A549 (cell line): ENCODE measurements around the gene LGI2.

ENCODE experiments used
- CBX8 ChIP-seq: fragments of 200-600 bp; sonication (generic); IDR thresholded peaks from 2 replicates; pipeline ENCODE4 v1.6.1; 2016
- EHMT2 ChIP-seq: fragments of 200-600 bp; sonication (generic); IDR thresholded peaks from 2 replicates; pipeline ENCODE4 v1.6.1; 2016; ENCODE audit warnings: antibody characterized with exemption, low read depth, mild to moderate bottlenecking, moderate library complexity
- JUNB ChIP-seq: fragments of >200 bp; sonication (Bioruptor Twin); formaldehyde crosslinking; IDR thresholded peaks from 2 replicates; pipeline ENCODE4 v1.6.1; 2016
- KDM1A ChIP-seq: fragments of 200-600 bp; sonication (generic); IDR thresholded peaks from 2 replicates; pipeline ENCODE4 v1.6.1; 2016; ENCODE audit warnings: low read depth, mild to moderate bottlenecking
- MAZ ChIP-seq: fragments of 150-350 bp; IDR thresholded peaks from 2 replicates; pipeline ENCODE4 v1.6.1; 2014; ENCODE audit warnings: antibody characterized with exemption, low read depth, low read length, borderline replicate concordance
- POLR2A ChIP-seq: IDR thresholded peaks from 2 replicates; pipeline ENCODE4 v1.6.1; 2012; ENCODE audit warnings: mild to moderate bottlenecking, low read length
- TF ChIP-seq, protein P1 (sequence below): fragments of >200 bp; sonication (Bioruptor Twin); formaldehyde crosslinking; IDR thresholded peaks from 3 replicates; pipeline ENCODE4 v1.5.1; 2016
- TF ChIP-seq, protein P2 (sequence below): fragments of 250-450 bp; sonication (Bioruptor Pico); IDR thresholded peaks from 2 replicates; pipeline ENCODE4 v1.5.0; 2021; ENCODE audit warnings: mild to moderate bottlenecking, moderate library complexity, borderline replicate concordance
- TF ChIP-seq, protein P3 (sequence below): fragments of 200-600 bp; sonication (generic); IDR thresholded peaks from 2 replicates; pipeline ENCODE4 v1.6.1; 2016; ENCODE audit warnings: antibody characterized with exemption, mild to moderate bottlenecking, moderate library complexity
- TF ChIP-seq, protein P4 (sequence below): fragments of 450-650 bp; IDR thresholded peaks from 2 replicates; pipeline ENCODE4 v1.6.1; 2014; ENCODE audit warnings: antibody characterized with exemption

DNA sequence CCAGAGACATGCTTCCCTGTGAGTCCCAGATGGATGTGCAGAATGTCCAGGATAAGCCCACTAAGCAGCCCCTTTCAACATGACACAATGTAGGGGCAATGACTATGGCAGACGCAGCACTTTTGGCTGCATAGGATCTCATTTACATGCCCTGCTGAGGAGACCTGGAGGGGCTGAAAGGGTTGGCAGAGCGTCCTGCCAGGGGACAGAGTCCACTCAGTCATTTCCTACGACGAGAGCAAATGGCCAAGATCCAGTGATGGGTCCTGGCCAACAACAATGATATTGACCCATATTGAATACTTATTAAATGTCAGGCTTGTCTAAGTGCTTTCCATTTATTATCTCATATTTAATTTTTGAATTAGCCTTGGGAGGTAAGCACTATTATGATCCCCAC is 41.4 kb downstream of the LGI2 start:
- TF ChIP-seq POLR2A, result no peak
- TF ChIP-seq, protein P1, sequence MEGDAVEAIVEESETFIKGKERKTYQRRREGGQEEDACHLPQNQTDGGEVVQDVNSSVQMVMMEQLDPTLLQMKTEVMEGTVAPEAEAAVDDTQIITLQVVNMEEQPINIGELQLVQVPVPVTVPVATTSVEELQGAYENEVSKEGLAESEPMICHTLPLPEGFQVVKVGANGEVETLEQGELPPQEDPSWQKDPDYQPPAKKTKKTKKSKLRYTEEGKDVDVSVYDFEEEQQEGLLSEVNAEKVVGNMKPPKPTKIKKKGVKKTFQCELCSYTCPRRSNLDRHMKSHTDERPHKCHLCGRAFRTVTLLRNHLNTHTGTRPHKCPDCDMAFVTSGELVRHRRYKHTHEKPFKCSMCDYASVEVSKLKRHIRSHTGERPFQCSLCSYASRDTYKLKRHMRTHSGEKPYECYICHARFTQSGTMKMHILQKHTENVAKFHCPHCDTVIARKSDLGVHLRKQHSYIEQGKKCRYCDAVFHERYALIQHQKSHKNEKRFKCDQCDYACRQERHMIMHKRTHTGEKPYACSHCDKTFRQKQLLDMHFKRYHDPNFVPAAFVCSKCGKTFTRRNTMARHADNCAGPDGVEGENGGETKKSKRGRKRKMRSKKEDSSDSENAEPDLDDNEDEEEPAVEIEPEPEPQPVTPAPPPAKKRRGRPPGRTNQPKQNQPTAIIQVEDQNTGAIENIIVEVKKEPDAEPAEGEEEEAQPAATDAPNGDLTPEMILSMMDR, result no peak
- TF ChIP-seq, protein P2, sequence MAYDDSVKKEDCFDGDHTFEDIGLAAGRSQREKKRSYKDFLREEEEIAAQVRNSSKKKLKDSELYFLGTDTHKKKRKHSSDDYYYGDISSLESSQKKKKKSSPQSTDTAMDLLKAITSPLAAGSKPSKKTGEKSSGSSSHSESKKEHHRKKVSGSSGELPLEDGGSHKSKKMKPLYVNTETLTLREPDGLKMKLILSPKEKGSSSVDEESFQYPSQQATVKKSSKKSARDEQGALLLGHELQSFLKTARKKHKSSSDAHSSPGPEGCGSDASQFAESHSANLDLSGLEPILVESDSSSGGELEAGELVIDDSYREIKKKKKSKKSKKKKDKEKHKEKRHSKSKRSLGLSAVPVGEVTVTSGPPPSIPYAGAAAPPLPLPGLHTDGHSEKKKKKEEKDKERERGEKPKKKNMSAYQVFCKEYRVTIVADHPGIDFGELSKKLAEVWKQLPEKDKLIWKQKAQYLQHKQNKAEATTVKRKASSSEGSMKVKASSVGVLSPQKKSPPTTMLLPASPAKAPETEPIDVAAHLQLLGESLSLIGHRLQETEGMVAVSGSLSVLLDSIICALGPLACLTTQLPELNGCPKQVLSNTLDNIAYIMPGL, result no peak
- TF ChIP-seq CBX8, result no peak
- no peak for TF ChIP-seq EHMT2
- TF ChIP-seq, protein P3, sequence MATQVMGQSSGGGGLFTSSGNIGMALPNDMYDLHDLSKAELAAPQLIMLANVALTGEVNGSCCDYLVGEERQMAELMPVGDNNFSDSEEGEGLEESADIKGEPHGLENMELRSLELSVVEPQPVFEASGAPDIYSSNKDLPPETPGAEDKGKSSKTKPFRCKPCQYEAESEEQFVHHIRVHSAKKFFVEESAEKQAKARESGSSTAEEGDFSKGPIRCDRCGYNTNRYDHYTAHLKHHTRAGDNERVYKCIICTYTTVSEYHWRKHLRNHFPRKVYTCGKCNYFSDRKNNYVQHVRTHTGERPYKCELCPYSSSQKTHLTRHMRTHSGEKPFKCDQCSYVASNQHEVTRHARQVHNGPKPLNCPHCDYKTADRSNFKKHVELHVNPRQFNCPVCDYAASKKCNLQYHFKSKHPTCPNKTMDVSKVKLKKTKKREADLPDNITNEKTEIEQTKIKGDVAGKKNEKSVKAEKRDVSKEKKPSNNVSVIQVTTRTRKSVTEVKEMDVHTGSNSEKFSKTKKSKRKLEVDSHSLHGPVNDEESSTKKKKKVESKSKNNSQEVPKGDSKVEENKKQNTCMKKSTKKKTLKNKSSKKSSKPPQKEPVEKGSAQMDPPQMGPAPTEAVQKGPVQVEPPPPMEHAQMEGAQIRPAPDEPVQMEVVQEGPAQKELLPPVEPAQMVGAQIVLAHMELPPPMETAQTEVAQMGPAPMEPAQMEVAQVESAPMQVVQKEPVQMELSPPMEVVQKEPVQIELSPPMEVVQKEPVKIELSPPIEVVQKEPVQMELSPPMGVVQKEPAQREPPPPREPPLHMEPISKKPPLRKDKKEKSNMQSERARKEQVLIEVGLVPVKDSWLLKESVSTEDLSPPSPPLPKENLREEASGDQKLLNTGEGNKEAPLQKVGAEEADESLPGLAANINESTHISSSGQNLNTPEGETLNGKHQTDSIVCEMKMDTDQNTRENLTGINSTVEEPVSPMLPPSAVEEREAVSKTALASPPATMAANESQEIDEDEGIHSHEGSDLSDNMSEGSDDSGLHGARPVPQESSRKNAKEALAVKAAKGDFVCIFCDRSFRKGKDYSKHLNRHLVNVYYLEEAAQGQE, result no peak
- TF ChIP-seq MAZ, result no peak
- TF ChIP-seq JUNB, result no peak
- no peak for TF ChIP-seq KDM1A
- TF ChIP-seq, protein P4, sequence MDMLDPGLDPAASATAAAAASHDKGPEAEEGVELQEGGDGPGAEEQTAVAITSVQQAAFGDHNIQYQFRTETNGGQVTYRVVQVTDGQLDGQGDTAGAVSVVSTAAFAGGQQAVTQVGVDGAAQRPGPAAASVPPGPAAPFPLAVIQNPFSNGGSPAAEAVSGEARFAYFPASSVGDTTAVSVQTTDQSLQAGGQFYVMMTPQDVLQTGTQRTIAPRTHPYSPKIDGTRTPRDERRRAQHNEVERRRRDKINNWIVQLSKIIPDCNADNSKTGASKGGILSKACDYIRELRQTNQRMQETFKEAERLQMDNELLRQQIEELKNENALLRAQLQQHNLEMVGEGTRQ, result no peak
